ENCODE data around the gene ZBTB16.
A peak's percentile ranks its signal among the peaks of the same experiment; 100 is the strongest.

Gene ZBTB16

DNA sequence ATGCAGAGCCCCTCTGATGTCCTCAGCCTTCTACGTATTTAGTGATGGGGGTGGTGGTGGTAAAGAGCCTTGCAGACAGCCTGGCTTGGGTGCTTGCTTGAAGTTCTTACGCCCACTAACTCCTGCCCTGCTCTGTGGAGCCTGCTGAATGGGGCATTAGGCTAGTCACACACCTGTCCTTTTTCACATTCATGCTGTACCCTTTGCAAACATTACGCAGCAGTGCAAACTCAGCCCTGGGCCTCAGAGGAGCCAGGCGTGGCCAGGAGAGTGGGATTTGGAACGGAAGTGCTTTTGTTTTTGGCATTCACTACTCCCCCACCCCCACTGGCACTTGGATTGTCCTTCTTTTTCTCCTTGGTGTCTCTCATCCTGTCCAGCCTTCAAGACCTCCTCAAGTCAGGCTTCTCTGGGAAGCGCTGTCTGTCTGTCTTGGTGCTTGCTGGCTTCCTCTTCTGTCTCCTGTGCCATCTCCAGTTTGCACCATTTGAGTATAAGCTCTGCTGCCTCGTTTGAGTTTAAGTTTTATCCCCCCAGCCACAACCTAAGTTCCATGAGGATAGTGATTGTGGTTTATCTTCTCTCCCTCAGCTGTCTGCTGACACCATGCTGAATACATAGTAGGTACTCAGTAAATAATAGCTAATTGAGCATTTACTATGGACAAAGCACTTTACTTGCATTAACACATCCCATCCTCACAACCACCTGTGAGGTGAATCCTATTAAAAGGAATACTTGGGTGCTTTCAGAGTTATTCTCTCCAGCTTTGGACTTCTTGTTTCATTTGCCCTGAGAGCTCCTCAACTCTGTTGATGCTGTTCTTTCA lies 26.7 kb downstream of the ZBTB16 start:
- peak; percentile 49 for DNase-seq

DNA sequence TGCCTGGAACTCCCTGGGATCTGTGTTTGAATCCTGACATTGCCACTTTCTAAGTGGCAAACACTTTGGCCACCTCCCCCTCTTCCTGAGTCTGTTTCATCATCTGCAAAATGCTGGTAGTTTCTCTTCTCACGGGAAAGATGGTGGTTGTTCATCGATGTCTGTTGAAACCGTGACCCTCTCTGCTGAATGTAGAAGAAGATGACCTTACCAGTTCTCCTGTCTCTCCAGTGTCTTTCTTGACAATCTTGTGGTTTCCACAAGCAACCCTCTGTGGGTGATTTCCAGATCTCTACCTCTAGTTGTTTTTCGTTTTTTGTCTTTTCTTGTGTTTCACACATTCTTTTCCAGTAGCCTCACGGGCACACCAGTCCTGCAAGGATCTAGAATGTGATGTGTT lies 27.5 kb downstream of the ZBTB16 start:
- no peak for DNase-seq

DNA sequence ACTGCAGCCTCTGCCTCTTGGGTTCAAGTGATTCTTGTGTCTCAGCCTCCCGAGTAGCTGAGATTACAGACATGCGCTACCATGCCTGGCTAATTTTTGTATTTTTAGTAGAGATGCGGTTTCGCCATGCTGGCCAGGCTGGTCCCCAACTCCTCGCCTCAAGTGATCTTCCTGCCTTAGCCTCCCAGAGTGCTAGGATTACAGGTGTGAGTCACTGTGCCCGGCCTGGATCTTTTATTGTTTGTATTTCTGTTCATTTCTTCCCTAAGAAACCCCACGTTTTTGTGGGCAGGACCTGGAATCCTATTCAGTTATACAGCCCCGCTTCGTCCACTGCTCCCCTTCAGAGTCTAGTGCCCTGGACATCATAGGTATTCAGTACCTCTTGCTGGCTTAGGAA lies 28.7 kb downstream of the ZBTB16 start:
- no peak for DNase-seq

DNA sequence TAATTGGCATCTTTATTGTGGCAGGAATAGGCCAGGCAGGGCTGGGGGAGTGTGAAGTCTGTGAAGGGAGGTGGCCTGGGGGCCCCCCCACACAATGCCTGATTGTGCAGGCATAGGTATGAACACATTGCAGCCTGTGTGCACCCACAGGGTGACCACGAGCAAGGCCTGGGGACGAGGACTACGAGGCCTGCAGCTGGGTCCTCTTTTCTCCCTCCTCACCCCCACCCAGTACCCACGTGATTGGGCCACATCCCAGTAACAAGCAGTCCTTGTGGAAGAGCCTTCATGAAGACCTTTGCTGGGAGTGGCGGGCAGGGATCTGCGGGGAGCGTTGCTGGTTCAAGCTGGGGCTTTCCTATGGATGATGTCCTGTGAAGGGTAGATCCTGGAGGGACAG lies 29.3 kb downstream of the ZBTB16 start:
- no peak for DNase-seq

DNA sequence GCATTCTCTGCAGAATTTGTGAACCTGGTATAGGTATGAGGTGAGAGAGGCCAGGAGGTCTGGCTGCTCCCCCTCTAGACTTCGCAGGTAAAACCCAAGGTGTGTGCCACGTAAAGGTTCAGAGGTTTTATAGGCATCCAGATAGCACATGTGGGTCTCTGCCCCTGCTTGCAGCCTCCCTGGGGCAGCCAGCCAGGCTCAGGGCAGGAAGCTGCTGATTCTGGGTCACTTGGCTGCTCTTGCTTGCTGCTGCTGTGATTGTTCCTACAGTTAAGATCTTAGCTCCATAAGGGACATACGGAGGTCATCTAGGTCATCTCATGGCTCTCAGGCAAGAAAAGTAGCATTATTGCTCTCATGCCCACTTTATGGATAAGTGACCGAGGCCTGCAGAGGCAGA lies 30.2 kb downstream of the ZBTB16 start:
- DNase-seq = no peak

DNA sequence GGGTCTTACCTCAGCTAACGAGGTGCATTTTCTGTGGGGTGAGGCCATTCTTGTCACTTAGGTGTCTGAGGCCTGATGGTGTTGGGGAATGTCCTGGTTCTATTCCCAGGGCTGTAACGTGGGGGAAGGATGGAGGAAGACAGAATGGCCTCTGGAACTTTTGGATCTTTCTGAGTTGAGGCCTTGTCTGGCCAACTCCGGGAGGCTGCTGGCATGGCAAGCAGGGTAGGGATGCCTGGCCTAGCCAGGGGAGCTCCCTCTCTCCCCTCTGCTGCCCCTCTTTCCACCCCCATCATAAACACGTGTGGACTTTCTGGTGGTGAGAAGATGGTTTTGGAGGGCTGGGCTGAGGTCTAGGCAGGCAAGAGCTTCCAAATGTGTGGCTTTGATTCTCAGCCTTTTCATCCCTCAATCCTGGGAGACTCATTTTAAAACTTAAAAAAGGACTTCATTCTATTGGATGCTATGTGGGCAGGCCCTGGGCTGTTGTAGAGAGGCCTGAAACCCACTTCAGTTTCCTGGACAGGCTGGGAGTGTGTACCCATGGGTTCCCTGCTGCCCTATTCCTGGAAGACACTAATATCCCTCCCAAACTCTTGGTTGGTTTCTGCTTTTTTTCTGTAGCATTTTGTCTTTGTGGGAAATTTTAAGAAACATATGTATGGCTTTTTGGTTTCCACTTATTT lies 30.9 kb downstream of the ZBTB16 start:
- no peak for DNase-seq

DNA sequence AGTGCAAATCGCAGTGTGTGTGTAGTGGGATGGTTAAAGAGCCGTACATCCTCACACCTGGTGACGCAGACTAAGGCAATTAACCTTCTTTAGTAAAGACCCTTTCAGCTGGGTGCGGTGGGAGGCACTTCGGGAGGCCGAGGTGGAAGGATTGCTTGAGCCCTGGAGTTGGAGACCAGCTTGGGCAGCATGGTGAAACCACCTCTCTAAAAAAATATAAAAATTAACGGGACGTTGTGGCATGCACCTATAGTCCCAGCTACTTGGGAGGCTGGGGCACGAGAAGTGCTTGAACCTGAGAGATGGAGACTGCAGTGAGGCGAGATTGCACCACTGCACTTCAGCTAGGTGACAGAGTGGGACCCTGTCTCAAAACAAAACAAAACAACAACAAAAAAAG lies 31.5 kb downstream of the ZBTB16 start:
- no peak for DNase-seq

DNA sequence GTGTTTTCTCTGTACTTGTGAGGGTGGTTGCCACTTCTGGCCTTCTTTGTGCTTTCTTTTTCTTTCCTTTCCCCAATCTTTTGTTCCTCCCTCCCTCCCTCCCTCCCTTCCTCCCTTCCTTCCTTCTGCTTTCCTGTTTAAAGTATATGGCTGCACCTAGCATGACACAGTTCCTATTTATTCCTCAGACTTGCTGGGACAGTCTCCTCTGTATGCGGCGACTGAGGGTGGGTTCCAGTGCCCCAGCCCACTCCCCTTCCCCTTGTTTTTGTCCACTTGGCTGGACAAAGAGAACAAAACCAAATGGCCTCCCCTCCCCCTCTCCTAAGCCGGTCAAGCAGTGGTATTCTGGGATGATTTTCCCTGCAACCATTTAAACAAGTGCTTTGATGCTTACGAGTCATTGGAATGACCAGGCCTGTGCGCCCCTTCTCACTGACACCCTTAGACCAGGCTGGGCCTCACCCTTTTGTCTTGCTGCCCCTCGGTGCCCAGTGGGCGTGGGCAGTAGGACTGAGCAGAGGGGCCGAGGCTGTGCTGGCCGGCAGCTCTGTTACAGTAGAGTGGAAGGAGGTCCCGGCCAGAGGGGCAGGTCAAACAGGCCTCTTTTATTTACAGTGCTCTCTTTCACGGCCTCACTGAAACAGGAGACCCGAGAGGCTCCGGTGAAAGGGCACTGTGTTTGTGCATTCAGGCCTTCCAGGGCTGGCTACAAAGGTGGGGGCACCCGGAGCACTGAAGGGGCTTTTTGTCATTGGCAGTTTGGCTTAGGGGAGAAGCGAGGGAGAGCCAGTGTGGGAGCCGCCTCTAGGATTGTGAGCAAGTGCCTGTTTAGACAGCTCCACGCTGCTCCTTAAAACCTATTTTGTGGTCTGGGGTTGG lies 32.2 kb downstream of the ZBTB16 start:
- no peak for DNase-seq

DNA sequence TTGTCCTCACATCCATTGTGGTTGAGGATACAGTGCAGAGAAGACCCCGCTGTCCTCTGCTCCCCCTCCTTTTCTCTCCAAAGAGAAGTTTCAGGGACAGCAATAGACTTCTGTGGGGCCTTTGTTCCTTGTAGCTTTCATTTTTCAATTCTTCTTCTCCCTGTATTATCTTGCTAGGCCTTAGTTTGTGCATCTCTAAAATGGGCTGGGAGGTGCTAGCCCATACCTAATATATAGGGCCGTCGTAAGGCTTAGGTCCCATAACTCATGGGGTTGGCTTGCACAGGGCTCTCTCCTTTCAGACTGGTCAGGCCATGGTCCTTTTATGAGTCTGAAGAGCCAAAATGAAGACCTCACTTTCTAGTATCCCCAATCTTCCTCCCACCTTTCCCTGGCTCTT lies 33.0 kb downstream of the ZBTB16 start:
- no peak for DNase-seq

DNA sequence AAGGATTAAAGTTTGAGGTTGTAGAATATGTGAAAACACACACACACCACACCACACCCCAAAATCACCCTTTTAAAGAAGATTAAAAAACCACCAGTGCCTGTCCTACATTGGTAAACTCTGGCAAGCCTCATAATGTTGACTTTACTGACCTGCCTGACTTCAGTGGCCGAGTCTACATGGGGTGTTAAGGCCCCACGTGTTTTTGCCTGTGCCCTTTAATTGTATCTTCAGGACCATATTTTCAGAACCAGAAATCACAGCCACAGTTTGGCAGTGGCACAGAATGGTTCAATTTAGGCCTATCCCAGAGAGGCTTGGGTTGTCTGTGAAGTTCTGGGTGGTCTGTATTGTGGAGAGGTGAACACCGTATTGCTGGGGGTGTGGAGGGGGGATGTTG lies 33.4 kb downstream of the ZBTB16 start:
- no peak for DNase-seq

DNA sequence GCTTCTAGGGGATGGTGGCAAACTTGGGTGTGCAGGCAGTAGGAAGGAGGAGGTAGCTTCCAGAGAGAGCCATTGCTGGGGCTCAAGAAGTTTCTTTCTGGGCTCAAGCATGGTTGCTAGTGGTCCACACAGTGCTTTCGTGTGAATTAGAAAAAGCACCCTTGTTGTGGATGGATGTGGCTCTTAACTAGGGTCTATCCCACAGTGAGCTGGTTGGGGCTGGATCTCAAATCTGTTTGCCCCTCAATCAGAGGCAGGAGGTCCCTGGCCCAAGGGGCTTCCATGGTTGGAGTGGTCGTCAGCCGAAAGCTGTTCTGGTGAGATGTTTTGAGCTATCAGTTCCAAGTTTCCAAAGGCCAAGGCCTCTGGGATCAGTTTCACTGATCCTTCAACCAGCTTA lies 35.0 kb downstream of the ZBTB16 start:
- DNase-seq = no peak

DNA sequence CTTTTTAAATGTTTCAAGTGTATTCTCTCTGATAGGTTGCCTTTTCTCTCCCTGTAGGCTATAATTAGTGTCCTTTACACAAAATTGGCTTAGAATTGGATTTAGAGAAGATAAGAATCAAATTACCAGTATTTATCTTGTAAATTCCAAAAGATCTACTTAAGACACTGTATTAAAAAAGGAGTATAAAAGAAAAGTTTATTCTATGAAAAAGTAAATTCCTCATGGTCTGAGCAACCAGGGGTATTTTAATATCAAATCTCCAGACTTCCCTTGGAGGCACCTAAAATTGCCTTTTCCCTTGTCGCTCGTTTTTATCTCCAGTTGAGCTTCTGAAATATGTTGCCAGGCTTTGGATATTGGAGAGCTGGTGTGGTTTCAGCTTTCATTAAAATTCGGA lies 36.4 kb downstream of the ZBTB16 start:
- no peak for DNase-seq

DNA sequence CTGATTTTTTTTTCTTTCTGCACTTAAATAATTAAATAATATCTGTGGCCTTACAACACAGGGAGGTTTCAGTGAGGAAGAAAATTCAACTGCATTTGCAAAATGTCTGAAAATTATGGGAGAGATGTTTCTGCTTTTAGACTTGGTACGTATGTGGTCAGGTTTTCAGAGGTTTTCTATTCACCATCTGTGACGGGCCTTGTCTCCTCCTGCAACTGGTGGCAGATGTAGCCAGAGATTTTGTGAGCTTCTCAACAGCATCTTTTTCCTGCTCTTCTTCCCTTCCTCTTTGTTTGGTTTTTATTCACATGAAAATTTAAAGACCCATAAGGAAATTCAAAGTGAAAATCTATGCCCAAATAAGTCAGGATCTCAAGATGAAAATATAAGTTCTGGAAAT lies 38.3 kb downstream of the ZBTB16 start:
- peak; percentile 47 for DNase-seq

DNA sequence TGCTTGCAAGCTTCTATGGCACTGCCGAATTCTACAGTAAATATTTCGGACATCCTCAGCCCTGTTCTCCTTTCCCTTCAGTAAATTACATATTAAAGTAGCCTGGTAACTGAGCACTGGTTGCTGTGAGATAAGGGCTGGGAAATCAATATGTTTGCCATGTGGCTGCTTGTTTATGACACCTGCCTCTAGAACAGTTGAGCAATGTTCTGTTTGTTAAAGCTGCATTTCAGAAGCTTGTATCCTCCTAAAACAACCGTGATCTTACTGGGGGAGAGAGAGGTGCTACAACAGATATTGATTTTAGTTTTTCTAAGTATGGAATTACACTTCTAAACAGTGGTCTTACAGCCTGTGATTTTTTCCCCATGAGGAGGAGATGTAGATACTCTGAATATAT lies 39.4 kb downstream of the ZBTB16 start:
- peak; percentile 93 for DNase-seq

DNA sequence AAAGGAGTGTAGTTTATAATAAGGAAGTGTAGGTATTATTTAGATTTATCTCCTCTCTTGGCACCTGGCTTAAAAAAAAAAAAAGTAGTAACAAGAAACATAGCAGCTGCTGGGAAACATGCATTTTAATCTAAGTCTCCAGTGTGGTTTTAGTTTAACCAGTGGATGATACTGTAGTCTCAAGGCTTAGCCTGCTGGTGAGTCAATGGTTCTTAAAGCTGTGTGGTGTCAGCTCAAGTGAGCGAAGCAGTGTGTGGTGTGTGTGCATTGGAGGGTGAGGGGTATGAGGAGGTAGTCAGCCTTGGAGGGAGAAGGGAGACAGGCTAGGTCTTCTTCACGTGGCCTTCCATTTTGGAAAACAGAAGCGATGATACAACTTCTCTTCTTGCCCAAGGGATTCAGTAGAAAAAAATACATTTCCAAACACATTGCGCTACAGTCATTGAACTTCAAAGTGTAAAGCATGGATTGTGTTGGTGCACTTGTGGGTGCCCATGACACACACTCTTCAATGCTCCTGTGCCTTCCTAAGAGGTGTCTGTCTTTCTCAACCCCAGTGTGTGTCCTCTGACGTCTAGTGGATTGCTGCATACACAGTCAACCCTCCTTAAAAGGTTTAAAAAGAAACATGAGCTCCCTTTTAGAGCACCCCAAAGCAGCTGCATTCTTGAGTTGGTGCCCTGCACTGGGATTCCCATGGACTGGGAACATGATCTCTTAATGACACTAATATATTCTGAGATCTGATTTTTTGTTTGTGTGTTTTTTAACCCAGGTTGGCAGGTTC lies 40.1 kb downstream of the ZBTB16 start:
- peak; percentile 79 for DNase-seq

DNA sequence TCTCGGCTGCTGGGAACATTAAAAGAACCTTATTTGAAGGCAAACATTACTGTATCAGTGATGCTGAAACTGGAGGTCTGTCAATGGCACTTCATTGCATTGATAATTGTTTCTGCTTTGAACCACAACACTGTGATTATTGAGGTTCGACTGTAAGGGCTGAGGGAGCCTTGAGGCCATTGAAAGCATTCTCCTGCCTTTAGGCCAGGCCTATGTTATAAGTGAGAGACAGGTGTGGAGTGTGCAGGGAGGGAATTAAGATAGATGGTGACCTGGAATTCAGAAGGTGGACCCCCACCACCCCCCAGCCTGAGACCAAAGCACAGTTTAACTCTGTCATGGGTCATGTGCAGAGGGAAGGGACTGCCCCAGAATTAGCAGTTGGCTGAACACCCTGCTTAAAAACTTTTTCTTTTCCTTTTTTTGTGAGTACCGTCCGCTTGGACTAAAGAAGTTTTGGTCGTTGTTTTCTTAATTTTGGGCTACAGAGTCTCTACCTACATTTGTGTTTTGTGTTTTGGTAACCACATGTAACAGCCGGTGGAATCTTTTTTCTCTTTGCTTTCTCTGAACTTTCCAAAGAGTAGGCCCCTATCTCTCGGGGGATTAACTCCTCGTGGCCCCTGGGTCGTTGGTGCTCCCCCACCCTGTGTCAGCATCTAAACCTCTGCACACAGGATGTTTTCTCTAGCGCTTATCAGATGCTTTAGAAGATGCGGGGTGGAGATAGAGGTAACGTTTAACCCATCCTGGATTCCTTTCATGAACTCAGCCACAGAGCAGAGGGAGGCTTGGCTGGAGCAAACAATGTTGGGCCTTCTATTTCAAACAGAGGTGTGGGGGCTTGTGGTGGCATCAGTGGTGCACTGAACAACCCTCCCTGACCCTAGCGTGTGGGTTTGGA lies 43.7 kb downstream of the ZBTB16 start:
- no peak for DNase-seq

DNA sequence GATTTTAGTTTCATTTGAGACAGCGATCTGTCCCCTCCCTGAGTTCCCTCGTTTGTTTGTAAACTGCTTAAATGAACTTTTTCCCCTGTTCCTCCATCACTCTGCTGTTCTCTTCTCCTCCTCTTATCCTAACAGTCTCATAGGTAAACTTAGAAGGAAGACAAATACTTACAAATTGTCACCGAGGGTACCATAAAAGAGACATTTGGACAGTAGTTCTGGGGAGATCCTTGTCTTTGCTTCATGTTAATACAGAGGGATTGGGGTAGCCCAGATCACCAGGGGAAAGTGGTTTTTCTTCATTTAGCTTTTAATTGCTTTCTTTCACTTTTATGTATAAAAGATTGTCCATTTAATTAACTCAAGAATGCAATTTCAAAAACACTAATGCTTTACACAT lies 46.1 kb downstream of the ZBTB16 start:
- DNase-seq = no peak

DNA sequence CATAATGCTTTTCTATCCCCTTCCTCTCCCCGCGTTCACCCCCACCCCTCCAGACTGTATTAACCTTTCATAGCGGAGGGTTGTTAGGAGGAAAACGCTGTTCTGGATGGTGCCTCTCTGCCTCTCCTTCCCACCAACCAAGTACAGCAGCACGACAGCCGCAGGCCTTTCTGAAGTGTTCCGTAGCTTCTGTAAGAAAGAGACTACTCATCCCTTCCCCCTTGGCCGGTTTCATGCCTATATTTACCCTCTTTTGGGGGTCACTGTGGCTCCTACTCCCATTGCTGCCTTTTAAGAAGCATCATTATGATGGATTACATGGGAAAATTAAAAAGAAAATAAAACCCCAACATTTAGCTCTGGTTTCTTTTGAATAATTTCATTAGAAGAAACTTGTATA lies 46.5 kb downstream of the ZBTB16 start:
- DNase-seq = no peak

DNA sequence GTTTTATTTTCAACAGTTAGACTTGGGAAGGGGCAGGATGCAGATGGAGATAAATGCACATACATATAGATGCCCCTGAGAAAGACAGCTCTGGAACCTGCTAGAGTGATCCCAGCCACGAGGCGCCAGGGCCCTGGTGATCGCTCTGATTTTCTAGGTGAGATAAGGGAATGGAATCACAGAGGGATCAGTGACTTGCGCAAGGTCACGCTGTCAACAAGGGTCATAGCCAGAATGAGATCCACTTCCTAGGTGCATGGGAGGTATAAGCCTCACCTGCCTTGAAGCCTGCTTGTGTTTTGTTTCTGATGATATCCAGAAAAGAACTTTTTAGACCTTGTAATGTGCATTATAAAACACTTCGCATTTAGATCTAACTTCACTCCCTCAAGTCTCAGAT lies 47.5 kb downstream of the ZBTB16 start:
- DNase-seq = no peak

DNA sequence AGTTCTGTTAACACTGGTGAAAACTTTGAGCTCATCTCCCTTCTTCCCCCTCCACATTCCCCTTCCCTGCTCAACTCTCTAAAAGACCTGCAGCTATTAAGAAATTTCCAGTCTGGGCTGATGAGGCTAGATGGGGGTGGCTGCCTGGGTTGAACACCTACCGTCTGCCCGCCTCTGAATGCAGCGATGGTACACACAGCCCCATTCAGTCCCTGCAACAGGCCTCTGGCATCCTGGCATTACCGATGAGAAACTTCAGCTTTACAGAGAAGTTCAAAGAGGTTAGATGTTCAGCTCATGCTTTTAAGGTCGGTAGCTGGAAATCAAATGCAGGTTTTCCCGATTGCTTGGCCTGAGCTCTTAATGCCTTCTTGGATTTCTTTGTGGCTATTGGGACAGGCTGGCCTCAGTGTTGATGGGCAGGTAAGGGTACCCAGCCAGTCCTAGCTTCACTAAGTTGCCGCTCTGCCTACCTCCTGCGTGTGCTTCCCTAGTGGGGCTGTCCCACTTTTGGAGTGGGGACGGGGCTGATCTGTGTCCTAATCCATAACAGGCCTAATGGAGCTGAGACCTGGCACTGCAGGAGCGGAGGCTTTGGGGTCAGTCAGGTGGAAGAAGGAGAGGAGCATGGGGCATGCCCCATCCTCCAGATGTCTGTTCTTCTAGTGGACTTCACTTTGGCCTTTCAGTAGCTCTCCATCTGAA lies 49.1 kb downstream of the ZBTB16 start:
- DNase-seq = no peak
